CD14-positive monocyte (primary cell): ENCODE data around the gene SKOR1. TPM values are rescaled to one million over a fixed set of nuclear protein-coding genes. Genes with fewer than 3 reads are reported as not detected.

Source experiments
- DNase-seq, 3 donors: peaks; one replicate each; pipeline ENCODE4 v3.0.0-alpha.2; 2011 to 2022
- H2AFZ ChIP-seq: 2 replicates; pipeline ENCODE4 v1.6.0; 2012; ENCODE audit warnings: mild to moderate bottlenecking, low read depth, low read length, inconsistent platforms; ENCODE audit not compliant: insufficient read depth, poor library complexity, severe bottlenecking
- H3K27ac ChIP-seq, 2 donors: 1 replicate in 1 of 2; 2 replicates in 1 of 2; pipeline ENCODE4 v1.5.1; 2012 to 2013; ENCODE audit warnings: low read length in 2 of 2, control low read depth in 1 of 2, inconsistent platforms in 1 of 2, low read depth in 1 of 2, mild to moderate bottlenecking in 1 of 2
- H3K27me3 ChIP-seq, 2 donors: one replicate each; pipeline versions ENCODE4 v1.6.0 to v1.6.1; 2011 to 2013; ENCODE audit warnings: low read length in 2 of 2; ENCODE audit not compliant: control insufficient read depth in 2 of 2, insufficient read depth in 2 of 2
- H3K36me3 ChIP-seq, 2 donors: replicated peaks in 1 of 2; 1 replicate in 1 of 2; 2 replicates in 1 of 2; pipeline versions ENCODE4 v1.5.1 to v1.6.1; 2012 to 2013; ENCODE audit warnings: low read length in 2 of 2, control low read depth in 1 of 2, inconsistent platforms in 1 of 2, mild to moderate bottlenecking in 1 of 2; ENCODE audit not compliant: insufficient read depth in 2 of 2, control insufficient read depth in 1 of 2
- H3K4me1 ChIP-seq, 2 donors: 1 replicate in 1 of 2; 2 replicates in 1 of 2; pipeline versions ENCODE4 v1.5.1 to v1.6.1; 2012 to 2013; ENCODE audit warnings: low read length in 2 of 2, control low read depth in 1 of 2, inconsistent platforms in 1 of 2, mild to moderate bottlenecking in 1 of 2, moderate library complexity in 1 of 2; ENCODE audit not compliant: insufficient read depth in 2 of 2, control insufficient read depth in 1 of 2
- H3K4me2 ChIP-seq: replicated peaks from 2 replicates; pipeline ENCODE3; 2012; ENCODE audit warnings: low read length, moderate library complexity, mild to moderate bottlenecking; ENCODE audit not compliant: poor library complexity, severe bottlenecking; ENCODE audit errors: extremely low read depth
- H3K4me3 ChIP-seq, 3 experiments: fragments of 200-600 bp in 1 of 3; sonication (generic) in 1 of 3; replicated peaks in 1 of 3; 1 replicate in 2 of 3; 2 replicates in 1 of 3; pipeline ENCODE4 v1.5.1; 2011 to 2013; ENCODE audit warnings: low read length in 3 of 3, mild to moderate bottlenecking in 3 of 3, control low read depth in 2 of 3, low read depth in 2 of 3, inconsistent platforms in 1 of 3, moderate library complexity in 1 of 3
- H3K79me2 ChIP-seq: 2 replicates; pipeline ENCODE4 v1.6.0; 2012; ENCODE audit warnings: mild to moderate bottlenecking, control low read depth, inconsistent platforms, low read length, moderate library complexity; ENCODE audit not compliant: insufficient read depth
- H3K9ac ChIP-seq: 2 replicates; pipeline ENCODE4 v1.6.0; 2017; ENCODE audit warnings: low read length, mild to moderate bottlenecking; ENCODE audit not compliant: insufficient read depth, poor library complexity, severe bottlenecking
- H3K9me3 ChIP-seq, 2 donors: replicated peaks in 1 of 2; 1 replicate in 1 of 2; 2 replicates in 1 of 2; pipeline versions ENCODE4 v1.5.1 to v1.6.1; 2012 to 2013; ENCODE audit warnings: low read length in 2 of 2, control low read depth in 1 of 2; ENCODE audit not compliant: control insufficient read depth in 1 of 2, insufficient read depth in 1 of 2
- H4K20me1 ChIP-seq: 2 replicates; pipeline ENCODE4 v1.6.0; 2012; ENCODE audit warnings: mild to moderate bottlenecking, low read length, control low read depth, moderate library complexity; ENCODE audit not compliant: insufficient read depth
- H3K27ac Mint-ChIP-seq, 7 donors: one replicate each; pipeline ENCODE4 v1.8.0; 2020; ENCODE audit warnings: mild to moderate bottlenecking in 7 of 7, mixed read lengths in 7 of 7, moderate library complexity in 6 of 7, inconsistent platforms in 2 of 7
- H3K27me3 Mint-ChIP-seq, 3 donors: one replicate each; pipeline ENCODE4 v1.8.0; 2021 to 2022; ENCODE audit warnings: low read depth in 3 of 3, mild to moderate bottlenecking in 3 of 3, mixed read lengths in 3 of 3, moderate library complexity in 3 of 3, inconsistent platforms in 1 of 3
- H3K36me3 Mint-ChIP-seq, 2 donors: one replicate each; pipeline ENCODE4 v1.8.0; 2020; ENCODE audit warnings: mixed read lengths in 2 of 2, inconsistent platforms in 1 of 2, mild to moderate bottlenecking in 1 of 2
- H3K4me1 Mint-ChIP-seq: one replicate; pipeline ENCODE4 v1.8.0; 2020; ENCODE audit warnings: mild to moderate bottlenecking, mixed read lengths
- H3K4me3 Mint-ChIP-seq, 2 donors: one replicate each; pipeline ENCODE4 v1.8.0; 2020; ENCODE audit warnings: mild to moderate bottlenecking in 2 of 2, mixed read lengths in 2 of 2, moderate library complexity in 1 of 2
- H3K9me3 Mint-ChIP-seq, 7 donors: one replicate each; pipeline ENCODE4 v1.8.0; 2020 to 2022; ENCODE audit warnings: mixed read lengths in 7 of 7, mild to moderate bottlenecking in 6 of 7, moderate library complexity in 6 of 7, inconsistent platforms in 2 of 7
- WGBS: methylation state at CpG from one replicate; pipeline ENCODE4 v1.1.5; 2013; ENCODE audit warnings: missing lambda C conversion rate; ENCODE audit not compliant: insufficient coverage; 5-methylcytosine and 5-hydroxymethylcytosine counted together
- intact Hi-C, 2 donors: fragments of 100-400 bp; cut with micrococcal nuclease; formaldehyde crosslinking; loops; one replicate each; pipeline versions ENCODE4 v1.15.0 to v1.15.1; 2023
- polyA plus RNA-seq, 3 donors: library from polyadenylated mRNA; depleted of rRNA in 1 of 3; unstranded in 2 of 3; stranded (reverse) in 1 of 3; fragments of 300-500 nt in 2 of 3; fragments of >200 nt in 1 of 3; fragmentation: Illumina TruSeq in 2 of 3; gene quantifications; 1 replicate in 2 of 3; 2 replicates in 1 of 3; pipeline ENCODE4 v1.2.3, GENCODE V29; 2012 to 2021
- TF ChIP-seq, protein P1 (sequence below): fragments of 200-600 bp; IDR thresholded peaks from one replicate; pipeline ENCODE4 v1.8.0; 2022; ENCODE audit warnings: antibody characterized with exemption, mild to moderate bottlenecking

SKOR1 gene
- polyA plus RNA-seq, 3 donors: 0.23 TPM; not detected in 2

GRCh38 chr15:67862750-67863441 lies 37.6 kb downstream of the SKOR1 start:
- no peaks in the 10 kb centered on the region for H3K27me3 ChIP-seq
- Mint-ChIP-seq H3K9me3 (no peaks in the 10 kb centered on the region), H3K27me3 (peaks cover 2 to 10% (median 5%) of the 10 kb centered on the region in 3 donors), H3K27ac (no peak overlapping the region), H3K4me1 (peaks cover 8% of the 10 kb centered on the region), H3K4me3 (peak overlapping the region; percentile 16 to 93), H3K36me3 (no peaks in the 10 kb centered on the region)
- H3K4me1 ChIP-seq: peaks cover 9 to 12% of the 10 kb centered on the region in 2 donors
- H3K4me2 ChIP-seq: peak overlapping the region; percentile 94
- H2AFZ ChIP-seq: peak overlapping the region; percentile 98
- no peaks in the 10 kb centered on the region for H3K79me2 ChIP-seq
- H3K9ac ChIP-seq: peak overlapping the region; percentile 43
- TF ChIP-seq, protein P1, sequence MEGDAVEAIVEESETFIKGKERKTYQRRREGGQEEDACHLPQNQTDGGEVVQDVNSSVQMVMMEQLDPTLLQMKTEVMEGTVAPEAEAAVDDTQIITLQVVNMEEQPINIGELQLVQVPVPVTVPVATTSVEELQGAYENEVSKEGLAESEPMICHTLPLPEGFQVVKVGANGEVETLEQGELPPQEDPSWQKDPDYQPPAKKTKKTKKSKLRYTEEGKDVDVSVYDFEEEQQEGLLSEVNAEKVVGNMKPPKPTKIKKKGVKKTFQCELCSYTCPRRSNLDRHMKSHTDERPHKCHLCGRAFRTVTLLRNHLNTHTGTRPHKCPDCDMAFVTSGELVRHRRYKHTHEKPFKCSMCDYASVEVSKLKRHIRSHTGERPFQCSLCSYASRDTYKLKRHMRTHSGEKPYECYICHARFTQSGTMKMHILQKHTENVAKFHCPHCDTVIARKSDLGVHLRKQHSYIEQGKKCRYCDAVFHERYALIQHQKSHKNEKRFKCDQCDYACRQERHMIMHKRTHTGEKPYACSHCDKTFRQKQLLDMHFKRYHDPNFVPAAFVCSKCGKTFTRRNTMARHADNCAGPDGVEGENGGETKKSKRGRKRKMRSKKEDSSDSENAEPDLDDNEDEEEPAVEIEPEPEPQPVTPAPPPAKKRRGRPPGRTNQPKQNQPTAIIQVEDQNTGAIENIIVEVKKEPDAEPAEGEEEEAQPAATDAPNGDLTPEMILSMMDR: no peak
- DNase-seq: no peak
- no peak overlapping the region for H3K27ac ChIP-seq
- WGBS: 47% methylated on average over 11 of the region's 16 CpGs
- H4K20me1 ChIP-seq: no peaks in the 10 kb centered on the region
- H3K4me3 ChIP-seq: peak overlapping the region in 1 of 3 experiments; percentile 82
- H3K9me3 ChIP-seq: no peaks in the 10 kb centered on the region
- no peaks in the 10 kb centered on the region for H3K36me3 ChIP-seq
- intact Hi-C loops: loop anchor here (5.0 to 10.0 kb wide), 3 partner anchors 142 to 294 kb away; no protein-coding TSS in a partner anchor

GRCh38 chr15:67863442-67863987 lies 38.2 kb downstream of the SKOR1 start:
- Histone ChIP-seq H3K9me3 (no peaks in the 10 kb centered on the region), H2AFZ (peak overlapping the region; percentile 98), H4K20me1 (no peaks in the 10 kb centered on the region), H3K9ac (peak overlapping the region; percentile 43), H3K4me1 (peaks cover 9 to 12% of the 10 kb centered on the region in 2 donors), H3K4me3 (peak overlapping the region; percentile 38 to 82 (median 53)), H3K36me3 (no peaks in the 10 kb centered on the region), H3K79me2 (no peaks in the 10 kb centered on the region), H3K4me2 (peak overlapping the region; percentile 94), H3K27me3 (no peaks in the 10 kb centered on the region), H3K27ac (peak overlapping the region in 1 of 2 donors; percentile 41)
- H3K4me3 Mint-ChIP-seq: peak overlapping the region; percentile 83 to 93
- peaks cover 2 to 10% (median 5%) of the 10 kb centered on the region in 3 donors for H3K27me3 Mint-ChIP-seq
- H3K9me3 Mint-ChIP-seq: peaks cover 0 to under 1% (median 0%) of the 10 kb centered on the region in 7 donors
- WGBS: 3% methylated on average over 34 of the region's 41 CpGs
- peaks cover 8% of the 10 kb centered on the region for H3K4me1 Mint-ChIP-seq
- DNase-seq: peak; percentile 62 to 70 (median 68)
- no peaks in the 10 kb centered on the region for H3K36me3 Mint-ChIP-seq
- no peak overlapping the region for H3K27ac Mint-ChIP-seq
- intact Hi-C loops: loop anchor here (5.0 to 10.0 kb wide), 3 partner anchors 141 to 294 kb away; no protein-coding TSS in a partner anchor
- TF ChIP-seq, protein P1: peak; percentile 87
